Activated CD8-positive, alpha-beta memory T cell treated with anti-CD3 and anti-CD28 coated beads for 1 hour (primary cell): ENCODE measurements around the gene GLRX.

ENCODE experiments used
- DNase-seq, 2 donors: peaks; one replicate each; pipeline ENCODE4 v3.0.0-alpha.2; 2020; ENCODE audit warnings: low read depth in 1 of 2; ENCODE audit errors: extremely low read depth in 1 of 2

GLRX gene

DNA sequence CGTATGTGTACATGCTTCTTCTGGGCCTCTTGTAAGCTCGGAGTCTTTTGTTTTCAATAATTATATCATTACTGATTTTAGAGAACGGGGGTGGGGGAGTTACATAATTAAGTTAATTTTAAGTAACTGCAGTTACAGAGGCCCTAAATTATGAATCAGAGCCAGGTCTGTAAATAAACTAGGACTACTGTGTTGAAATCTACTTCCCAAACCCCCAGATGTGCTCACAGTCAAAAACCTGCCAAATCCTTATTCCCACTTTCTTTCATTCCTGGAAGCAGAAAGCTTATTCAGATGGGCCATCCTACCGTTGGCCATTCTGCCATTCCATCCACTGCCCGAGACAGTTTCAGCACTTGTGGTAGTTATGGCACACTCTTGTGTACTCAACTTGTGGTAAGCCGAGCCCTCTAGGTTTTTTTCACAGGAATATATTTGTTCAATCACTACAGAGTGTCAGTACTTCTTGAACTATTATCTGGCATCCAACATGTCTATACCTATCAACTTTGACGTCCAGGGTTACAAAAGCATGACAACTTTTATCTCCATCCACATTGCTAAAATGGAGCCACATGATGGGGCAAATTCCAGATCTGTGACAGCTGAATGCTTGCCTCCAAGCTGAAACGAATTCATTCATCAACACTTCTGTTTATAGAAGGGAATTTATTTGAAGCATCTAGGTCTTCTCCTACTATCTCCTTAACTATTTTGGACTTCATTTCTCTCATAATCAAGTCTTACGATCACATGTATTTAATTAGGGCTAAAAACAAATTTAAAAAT, 37.8 kb downstream of the GLRX start:
- DNase-seq, result no peak

DNA sequence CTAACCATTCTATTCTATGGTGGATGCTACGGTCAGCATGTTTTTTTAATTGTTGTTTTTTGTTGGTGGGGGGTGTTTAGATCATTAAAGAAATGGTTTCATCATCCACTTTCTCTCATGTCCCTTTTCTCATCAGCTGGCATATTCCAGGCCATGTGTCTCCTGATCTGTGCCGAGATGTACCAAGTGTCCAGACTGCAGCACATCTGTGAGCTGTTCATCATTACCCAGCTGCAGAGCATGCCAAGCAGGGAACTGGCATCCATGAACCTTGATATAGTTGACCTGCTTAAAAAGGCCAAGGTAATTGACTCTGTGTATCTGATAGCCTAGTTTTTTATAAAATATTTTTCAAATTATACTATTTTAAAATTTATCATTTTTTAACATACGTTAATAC, 38.9 kb downstream of the GLRX start:
- no peak for DNase-seq

DNA sequence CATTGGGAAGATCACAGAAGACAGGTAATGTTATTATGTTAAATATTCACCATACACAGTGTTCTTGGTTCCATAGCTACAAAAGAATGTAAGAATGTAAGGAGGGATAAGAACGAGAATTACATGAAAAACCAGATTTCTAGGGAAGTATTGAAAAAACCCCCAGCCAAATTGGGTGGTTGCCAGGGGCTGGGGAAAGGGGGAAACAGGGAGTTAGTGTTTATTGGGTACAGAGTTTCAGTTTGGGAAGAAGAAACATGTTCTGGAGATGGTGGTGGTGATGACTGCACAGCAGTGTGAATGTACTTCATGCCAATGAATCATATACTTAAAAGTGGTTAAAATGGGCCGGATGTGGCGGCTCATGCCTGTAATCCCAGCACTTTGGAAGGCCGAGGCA, 40.3 kb downstream of the GLRX start:
- no peak for DNase-seq

DNA sequence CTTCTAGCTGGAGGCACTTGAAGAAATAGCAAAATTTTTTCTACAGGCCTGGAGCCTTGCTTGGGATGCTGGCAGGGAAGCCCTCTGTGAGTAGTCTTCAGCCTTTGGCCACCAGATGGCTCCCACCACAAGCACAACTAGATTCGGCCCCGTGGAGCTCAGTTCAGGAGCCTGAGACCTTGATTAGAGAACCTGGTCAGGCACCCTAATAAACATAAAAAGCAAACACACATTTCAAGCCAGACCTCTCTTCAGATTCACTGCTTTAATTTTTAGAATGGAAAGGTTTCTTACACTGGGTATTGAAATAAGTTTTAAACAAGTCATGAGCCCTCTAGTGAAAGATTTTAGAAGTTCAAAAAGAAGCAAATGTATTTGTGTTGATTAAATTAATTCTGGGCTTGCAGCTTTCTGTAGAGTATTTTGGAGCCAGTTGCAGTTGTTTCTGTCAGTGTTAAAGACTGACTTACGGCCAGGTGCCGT, 41.4 kb downstream of the GLRX start:
- peak; percentile 39 to 50 for DNase-seq

DNA sequence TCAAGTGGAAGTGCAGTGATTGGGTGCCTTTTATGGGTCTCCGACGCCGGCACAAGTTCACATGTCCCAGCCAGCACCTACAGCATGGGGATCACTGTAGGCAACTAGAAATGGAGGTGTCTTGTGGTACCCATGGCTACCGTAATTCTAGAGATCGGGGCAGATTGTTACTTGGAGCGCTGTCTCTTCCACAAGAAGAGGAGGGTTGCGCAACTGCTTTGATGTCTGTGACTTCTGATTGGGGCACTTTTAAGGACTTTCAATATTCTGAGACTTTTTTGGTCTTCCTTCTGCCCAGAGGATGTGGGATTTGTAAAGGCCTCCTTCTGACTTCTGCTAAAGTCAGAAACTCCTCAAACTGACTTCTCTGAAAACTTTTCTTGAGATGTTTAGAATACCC, 41.9 kb downstream of the GLRX start:
- DNase-seq, result no peak

DNA sequence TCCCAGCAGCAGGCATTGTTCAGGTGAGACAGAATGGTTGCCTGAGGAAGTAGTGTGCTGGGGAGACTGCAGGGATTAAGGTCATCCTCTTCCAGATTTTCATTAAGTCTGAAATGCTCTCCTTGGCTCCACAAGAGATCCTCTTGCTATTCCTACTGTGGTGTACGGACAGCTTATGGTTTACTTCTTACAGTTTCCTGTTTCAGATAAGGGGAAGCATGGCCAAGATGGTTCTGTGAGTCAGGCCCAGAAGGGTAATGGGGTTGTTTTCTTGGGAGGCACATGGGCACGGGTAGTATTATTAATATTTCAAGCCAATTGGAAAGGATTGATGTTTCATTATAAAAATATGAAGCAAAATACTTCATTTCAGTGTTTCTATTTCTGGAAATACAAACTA, 42.9 kb downstream of the GLRX start:
- no peak for DNase-seq

DNA sequence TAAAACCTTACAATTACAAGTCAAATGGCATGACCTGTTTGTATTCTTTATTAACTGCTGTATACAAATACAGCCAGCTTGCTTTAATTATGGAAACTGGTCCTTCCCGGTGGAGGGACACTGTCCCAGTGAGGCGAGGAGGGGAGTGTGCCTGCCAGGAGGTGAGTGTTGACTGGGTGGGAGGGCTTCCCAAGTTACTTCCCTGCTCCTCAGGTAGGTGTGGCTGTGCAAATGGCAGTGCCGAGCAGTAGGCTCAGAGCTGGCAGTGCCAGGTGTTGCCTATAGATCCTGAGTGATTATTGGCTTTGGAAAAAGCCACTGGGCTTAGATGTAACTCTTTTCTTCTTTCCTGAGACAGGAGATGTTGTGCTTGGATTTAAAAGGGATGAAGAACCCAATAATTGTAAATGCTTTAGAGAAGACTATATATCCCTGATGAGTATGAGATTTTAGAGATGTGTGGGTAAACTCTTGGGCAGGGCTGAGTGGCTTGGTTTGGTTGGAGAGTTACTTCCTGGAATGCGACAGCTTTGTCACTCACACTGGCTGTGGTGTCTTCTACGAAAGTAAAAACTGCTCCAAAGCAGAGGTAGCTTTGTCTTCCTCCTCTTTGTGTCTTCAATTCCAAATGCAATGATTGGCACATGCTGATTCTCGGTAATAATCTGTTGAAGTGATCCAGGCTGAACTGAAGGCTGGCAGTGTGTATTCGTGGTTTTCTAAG, 43.7 kb downstream of the GLRX start:
- DNase-seq, result no peak

DNA sequence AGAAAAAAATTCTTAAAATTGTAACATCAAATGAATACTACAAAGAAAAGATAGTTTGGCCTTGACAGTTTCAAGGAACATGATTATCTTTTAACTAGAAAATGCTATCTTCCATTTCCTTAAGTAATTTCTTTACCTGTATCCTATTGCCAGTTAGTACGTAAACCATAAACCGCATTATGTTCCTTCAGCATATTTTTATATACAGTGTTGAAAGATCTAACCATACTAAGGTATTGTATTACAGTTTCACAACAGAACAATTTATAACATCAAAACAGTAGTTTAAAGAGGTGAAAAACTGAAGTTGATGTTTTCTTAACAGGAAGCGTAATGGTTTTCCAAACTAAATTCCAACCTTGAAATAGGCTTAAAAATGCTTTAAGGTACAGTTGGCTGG, 45.1 kb downstream of the GLRX start:
- DNase-seq, result no peak

DNA sequence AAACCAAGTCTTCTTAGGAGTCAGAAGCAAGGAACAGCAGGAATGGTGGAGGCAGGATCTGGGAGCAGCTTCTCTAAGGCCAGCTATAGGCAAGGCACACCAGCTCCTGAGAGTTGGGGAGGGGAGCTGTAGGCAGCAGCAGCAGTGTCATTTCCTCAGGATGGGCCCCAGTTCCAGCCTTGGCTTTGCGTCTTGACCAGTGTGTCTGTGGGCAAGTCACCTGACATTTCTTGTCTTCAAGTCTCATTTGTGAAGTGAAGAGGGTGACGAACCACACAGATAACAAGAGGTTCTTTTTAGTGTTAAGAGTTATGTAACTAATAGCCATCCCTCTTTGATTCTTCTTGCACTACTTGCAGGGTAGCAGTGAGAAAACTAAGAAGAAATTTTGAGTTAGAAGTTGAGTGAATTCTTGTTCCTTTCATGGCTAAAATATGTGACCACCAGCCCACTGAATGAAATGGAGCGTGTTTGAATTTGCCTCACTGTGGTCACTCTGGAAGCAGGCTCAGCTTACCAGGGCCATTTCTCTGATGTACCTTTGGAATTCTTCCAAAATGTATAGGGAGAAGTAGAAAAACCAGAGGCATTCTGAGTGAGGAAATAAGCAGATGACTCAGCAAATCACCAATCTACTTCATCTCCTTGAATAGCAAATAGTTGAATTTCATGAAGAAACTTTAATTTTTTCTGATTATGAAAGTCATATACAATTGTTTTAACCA, 49.0 kb downstream of the GLRX start:
- no peak for DNase-seq

DNA sequence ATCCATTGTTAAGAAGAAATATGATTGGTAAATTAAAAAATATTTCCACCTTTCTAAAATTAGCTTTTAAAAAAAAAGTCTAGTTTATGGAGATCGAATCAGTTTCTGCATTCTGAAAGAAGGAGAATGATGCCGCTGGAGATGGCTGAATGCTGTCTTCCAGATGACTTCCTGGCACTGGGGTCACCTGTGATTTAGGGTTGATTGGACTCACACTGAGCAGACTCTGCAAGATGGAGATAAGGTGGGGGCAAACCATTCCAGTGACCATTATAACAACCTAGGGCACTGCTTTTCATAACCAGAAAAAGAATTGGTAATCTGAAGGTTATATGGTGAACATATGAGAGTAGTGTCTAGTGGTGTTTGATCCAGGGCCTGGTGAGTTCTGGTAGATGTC, 50.6 kb downstream of the GLRX start:
- DNase-seq, result no peak

DNA sequence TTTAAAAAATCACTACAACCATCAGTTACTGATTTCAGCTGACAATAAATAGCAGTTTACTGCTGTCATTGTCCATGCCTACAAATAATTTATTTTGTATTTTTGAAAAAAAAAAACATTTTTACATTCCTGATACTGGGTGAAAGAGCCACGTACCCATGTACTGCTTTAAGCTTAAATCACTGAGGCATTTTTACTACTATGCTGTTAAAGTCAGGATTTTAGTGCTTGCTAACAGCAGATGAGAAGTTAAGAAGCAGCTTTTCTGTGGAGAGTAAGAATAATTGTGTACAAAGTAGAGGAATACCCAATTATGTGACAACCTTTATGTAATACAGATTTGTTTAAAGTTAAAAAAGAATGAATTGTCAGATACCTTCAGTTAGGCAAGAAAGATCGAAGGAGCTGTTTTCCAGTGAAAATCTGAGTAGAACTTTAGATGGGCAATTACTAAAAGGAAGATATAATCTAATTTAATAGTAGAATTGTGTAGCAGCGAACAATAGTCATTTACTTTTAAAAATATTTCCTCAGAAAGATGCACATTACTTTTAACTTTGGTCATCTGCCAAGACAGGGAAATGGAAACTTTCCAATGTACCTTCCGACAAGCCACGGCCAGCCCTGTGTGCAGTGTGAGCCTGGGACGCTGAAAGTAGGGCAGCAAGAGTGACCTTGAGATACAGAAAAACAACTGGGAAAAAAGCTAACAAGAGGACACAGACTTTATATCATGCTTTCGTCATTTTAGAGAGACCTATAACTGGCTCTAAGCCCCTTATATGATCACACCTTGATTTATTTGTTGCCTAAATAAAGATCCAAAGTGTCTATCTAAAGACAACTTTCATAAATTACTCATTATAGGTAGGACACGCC, 51.5 kb downstream of the GLRX start:
- no peak for DNase-seq

DNA sequence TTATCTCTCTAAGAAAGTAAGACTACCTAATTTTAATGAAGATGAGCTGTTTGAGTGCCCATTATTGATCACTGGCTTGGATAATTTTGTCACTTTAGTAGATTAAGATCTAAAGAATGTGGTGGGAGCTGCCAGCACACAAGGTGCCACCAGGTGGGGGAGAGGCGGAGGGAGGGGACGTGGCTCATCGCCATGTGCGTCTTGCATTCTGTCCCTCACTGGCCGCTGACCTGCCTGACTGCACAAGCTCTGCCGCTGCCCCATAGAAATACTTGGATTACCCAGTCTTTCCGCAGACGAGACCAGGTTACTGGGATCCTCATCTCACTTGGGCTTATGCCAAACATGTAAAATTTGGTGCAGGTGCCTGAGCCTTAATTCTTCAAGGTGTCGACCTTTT, 53.8 kb downstream of the GLRX start:
- no peak for DNase-seq

DNA sequence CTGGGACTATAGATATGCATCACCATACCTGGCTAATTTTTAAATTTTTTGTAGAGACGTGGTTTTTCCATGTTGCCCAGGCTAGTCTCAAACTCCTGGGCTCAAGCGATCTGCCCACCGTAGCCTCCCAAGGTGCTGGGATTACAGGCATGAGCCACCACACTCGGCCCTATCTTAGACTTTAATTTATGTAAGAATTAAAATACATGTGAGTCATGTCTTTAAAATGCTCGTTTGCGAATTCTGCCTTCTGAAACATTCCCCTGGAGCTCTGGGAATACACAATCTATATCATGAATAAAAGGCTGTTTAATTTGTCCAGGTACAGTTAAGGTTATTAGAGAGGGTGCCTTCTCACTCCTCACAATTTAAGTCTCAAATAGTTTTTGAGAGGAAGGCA, 58.6 kb downstream of the GLRX start:
- no peak for DNase-seq
